A673 (cell line): ENCODE results near the gene DOCK1.

Source experiments
- CTCF ChIP-seq: fragments of 300-800, 200-600 bp; sonication (generic); conservative IDR thresholded peaks from 2 replicates; pipeline ENCODE4 v1.5.1; 2017; ENCODE audit warnings: low read depth, mild to moderate bottlenecking, antibody characterized with exemption, low read length, moderate library complexity, mixed read lengths
- EZH2 ChIP-seq: fragments of 200-600 bp; sonication (generic); IDR thresholded peaks from 2 replicates; pipeline ENCODE4 v1.6.1; 2017; ENCODE audit warnings: borderline replicate concordance, low read depth, mild to moderate bottlenecking, mixed read lengths, antibody characterized with exemption, low read length; ENCODE audit not compliant: poor library complexity, severe bottlenecking

- no peak for TF ChIP-seq CTCF
- TF ChIP-seq EZH2 = no peak
Measured at GRCh38 chr10:127092916-127093315, 187.7 kb downstream of the DOCK1 start.
